HG02623 (cell line): Measurements from ENCODE around the gene SCARB2.
A peak's percentile ranks its signal among the peaks of the same experiment; 100 is the strongest.

Experiments used
- ATAC-seq: cut with Tn5 transposase; IDR thresholded peaks from one replicate; pipeline ENCODE4 v1.9.1; 2021; ENCODE audit warnings: moderate library complexity; ENCODE audit not compliant: unreplicated experiment

SCARB2 gene

DNA sequence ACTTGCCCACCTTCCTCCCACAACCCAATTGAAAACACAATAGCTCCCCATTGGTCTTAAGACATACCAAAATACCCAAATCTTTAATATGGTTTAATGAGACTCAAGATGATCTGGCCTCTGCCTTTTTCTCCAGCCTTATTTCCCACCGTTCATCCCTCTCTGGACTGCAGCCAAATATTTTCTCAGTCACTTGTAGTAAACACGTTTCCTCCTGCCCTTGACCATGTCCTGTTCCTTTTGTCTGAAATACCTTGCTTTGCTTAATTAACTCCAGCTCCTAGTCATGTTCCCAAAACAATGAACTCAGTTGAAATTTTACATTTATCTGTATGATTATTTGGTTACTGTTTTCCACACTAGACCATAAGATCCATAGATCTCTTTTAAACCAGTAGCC, 57.0 kb downstream of the SCARB2 start:
- ATAC-seq, result no peak

DNA sequence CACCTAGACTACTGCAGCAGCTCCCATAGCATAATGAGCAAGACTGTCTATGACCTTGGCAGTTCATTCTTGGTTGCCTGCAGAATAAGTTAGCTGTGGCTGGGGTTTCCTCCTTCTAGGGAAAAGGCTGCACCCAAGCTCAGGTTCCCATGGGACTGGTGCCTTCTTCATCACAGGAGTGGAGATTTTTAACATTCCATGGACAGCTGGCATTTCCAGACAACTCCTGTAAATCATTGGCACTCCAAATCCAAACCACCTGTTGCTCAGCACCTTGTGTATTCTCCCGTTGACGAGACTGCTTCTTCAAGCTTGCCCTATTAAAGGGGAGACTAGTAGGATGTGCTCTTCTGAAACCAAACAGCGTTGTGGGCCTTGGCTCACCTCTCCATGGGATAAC, 57.6 kb downstream of the SCARB2 start:
- ATAC-seq, result no peak

DNA sequence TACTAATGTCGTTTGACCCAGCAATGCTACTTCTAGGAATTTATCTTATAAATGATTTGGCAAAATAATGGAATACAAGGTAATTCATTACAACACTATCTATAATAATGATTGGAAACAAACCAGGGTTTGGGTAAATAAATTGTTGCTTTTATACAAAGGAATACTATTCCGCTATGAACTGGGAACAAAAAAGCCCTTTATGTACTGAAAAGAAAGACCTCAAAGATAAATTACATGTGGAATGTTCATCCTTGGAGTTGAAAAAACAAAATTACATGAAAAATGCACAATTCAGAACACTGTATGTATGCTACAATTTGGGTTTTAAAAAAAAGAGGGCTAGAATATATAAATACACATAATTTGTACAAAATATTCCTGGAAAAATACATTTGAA, 60.3 kb downstream of the SCARB2 start:
- ATAC-seq, result no peak

DNA sequence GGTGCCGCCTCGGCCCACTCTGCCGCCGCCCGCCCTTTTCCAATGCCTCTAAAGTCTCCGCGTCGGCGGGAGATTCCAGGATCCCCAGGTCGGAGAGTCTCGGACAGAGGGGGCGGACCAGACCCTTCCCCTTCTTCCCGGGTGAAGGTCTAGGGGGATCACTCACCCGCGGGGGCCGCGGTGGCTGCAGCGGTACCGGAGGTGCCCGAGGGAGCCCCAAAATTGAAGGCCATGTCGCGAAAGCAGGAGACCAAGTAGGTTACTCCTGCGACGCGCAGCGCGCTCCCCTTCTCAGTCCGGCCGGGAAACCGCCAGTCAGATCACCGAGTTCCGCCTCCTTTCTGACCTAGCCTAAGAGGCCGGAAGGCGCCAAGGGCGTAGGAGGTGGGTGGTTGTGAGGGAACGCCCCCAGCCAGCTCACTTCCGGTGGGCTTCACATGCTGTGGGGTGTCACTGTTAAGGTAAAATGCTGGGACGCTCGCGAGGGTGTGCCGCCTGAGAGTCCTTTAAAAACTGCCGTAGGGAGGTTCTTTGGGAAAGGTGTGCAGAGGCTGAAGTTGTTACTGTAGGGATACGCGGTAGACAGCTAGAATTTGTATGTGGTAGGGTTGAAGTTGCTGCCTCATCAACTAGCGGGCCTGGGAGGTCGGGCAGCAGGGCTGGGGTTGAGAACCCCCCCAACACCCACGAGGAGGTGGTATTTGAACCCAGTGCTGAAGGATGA, 65.3 kb downstream of the SCARB2 start, which contains the start of gene NUP54:
NUP54 (minus strand) TSS at position 256 of the 724 bp plus-strand sequence; CDS start at position 233, 23 bp downstream.
- peak; percentile 98 for ATAC-seq

DNA sequence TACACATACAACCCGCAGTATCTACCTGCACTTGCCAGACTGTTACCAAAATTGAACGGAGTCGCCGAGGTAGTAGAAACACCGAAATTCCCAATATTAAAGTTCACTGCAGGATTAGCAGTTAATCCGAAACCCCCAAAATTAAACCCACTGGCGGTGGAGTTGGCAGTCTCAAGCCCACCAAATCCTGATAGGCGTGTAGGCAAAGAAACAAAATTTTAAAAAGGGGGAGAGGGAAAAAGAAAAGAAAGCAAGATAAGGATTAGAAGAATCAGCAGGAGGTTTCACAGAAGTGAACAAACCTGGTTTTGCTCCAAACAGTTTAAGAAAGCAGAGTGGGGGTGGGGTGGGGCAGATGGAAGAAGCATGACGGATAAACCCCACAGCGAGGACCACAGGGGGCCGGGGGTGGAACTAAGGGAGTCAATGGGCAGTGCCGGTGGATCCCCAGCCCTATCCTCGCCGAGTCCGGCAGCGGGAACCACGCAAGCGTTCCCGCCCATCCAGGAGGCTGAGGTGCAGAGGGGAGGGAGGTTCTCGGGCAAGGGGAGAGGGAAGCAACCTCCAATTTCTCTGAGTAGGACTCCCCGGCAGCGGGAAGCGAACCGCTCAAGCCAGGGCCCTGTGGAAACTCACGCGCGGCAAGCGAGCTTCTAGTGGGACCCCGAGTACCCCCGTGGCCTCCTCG, 66.0 kb downstream of the SCARB2 start:
- ATAC-seq, result peak; percentile 22

DNA sequence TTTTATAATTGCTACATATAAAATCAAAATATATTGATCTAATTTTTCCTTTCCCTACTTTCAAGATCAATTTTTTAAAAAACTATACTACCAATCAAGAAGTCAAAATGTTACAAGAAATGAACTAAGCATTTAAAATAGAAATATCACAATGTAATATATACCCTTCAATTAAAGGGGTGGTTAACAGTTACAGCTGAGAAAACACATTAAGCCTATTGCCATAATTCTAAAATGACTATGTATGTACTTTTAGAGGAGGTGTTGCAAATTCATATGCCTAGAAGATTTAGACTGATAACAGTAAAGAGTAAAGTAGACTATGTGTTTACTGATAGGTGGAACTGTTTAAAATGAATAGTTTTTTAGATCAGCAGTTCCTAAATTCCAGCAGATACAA, 69.1 kb downstream of the SCARB2 start:
- ATAC-seq, result no peak

DNA sequence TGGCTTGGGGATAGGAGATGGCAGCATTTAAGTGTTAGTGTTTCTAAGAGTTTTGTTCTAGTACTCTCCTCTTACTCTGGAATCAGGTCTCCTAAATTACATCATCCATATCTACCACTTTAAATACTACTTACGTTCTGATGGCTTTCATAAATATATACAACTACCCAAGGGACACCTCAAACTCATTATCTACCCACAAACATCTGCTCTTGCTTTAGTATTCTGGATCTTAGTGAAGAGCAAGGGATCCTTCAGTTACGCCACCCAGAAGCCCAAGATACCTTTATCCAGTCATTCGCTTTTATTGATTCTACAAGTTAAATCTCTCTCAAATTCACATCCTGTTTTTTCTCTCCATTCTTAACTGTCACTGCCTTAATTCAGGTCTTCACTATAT, 72.4 kb downstream of the SCARB2 start:
- ATAC-seq, result no peak

DNA sequence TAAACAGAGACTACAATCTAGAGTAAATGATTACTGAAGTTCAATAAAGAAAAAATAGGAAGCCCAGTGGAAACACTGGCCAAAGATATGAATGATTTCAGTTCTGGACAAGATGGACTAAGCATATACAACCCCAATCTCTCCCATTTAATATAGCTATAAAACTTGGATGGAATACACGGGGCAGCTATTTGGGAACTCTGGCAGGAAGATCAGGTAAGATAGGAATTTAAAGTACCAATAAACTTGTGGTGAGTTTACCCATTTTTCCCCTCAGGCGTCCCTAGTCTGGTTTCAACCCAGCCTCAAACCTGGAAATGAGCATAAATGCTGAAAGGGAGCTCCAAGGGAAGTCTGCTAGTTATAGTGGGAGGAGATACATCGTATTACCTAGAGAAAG, 85.9 kb downstream of the SCARB2 start:
- ATAC-seq, result no peak

DNA sequence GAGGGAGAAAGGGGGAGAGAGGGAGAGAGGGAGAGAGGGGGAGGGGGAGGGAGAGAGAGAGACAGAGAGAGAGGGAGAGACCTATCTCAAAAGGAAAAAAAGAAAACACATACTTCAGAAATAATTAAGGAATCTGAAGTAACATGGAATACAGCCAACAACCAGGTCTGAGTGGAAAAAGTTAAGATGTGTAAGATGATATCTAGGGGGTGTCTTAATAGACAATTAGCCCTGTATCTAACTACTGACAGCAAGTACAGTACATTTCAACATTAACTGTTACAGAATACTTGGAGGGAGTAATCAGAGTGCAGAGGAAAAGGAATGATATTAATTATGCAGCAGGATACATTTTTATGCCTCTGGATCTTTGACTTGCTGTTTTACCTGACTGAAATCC, 87.8 kb downstream of the SCARB2 start:
- ATAC-seq, result no peak

DNA sequence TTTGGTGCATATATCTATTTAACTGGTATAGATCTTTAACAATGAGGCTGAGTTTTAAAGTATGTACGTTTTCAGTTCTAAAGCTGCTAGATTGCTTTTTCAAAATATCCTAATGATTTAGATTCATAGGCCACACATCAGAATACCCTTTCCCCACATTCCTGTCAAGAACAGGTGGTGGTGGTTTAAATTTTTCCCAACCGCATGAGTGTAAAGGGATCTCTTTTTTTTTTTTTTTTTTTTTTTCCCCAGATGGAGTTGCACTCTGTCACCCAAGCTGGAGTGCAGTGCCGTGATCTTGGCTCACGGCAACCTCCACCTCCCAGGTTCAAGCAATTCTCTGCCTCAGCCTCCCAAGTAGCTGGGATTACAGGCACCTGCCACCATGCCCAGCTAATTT, 93.4 kb downstream of the SCARB2 start:
- ATAC-seq, result no peak

DNA sequence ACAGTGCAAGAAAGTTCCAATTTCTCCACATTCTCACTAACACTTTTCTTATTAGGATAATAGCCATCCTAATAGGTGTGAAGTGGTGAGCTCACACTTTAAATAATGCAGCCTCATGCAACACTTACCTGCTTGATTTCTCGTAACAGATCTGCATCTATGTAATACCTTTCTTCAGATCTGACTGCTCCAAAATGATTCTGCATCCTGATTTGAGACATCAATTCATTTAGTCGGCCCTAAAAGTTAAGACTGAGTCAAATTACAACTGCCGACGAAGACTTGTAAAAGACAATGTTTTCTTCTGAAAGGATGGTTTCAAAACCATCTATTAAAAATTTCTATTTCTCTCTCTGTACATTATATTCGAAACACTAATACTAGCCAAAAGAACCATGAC, 96.1 kb downstream of the SCARB2 start:
- no peak for ATAC-seq

DNA sequence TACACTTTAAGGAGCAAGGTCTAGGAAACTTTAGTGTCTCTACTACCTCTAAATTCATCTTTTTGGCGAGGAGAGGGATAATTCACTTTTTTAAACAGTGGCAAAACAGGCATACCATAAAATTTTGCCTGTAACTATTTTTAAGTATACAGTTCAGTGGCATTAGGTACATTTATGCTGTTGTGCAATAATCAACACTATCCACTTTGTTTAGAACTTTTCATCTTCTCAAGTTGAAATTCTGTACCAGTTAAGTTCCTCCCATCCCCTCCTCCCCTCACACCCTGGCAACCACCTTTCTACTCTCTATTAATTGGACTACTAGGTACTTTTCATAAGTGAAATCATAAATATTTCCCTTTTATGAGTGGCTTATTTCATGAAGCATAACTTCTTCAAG, 96.8 kb downstream of the SCARB2 start:
- no peak for ATAC-seq
